A673 (cell line): Measurements from ENCODE around the gene HPN. TPM values are rescaled to one million over a fixed set of nuclear protein-coding genes. Genes with fewer than 3 reads are reported as not detected.

Source experiments
- BruUV-seq: library from RNA; stranded (reverse); fragments of 400-500 nt; replicated peaks from 2 replicates; lab custom pipeline; 2021; lab: Mats Ljungman, UMichigan
- CTCF ChIA-PET: fragments of 300-600 bp; sonication (Branson Sonifier 250); formaldehyde crosslinking; loops from one replicate; lab custom pipeline; 2022; ENCODE audit warnings: antibody characterized with exemption; lab: Charles Lee
- POLR2A ChIA-PET: fragments of 300-600 bp; sonication (Branson Sonifier 250); formaldehyde crosslinking; loops from one replicate; lab custom pipeline; 2022; ENCODE audit warnings: antibody characterized with exemption; ENCODE audit not compliant: low non-redundant PET; lab: Charles Lee
- DNase-seq: peaks from one replicate; pipeline ENCODE4 v3.0.0-alpha.2; 2015; ENCODE audit warnings: low spot score
- H3K27ac ChIP-seq: fragments of 200-600 bp; sonication (generic); 2 replicates; pipeline ENCODE4 v1.5.1; 2016; ENCODE audit warnings: mixed run types, low read depth, mild to moderate bottlenecking, mixed read lengths, antibody characterized with exemption, low read length; ENCODE audit not compliant: poor library complexity, severe bottlenecking
- H3K27me3 ChIP-seq: fragments of 200-600 bp; sonication (generic); replicated peaks from 2 replicates; pipeline ENCODE4 v1.6.1; 2017; ENCODE audit warnings: mixed run types, low read depth, mild to moderate bottlenecking, mixed read lengths, antibody characterized with exemption, low read length; ENCODE audit not compliant: insufficient read depth, poor library complexity
- H3K36me3 ChIP-seq: fragments of 200-600 bp; sonication (generic); 2 replicates; pipeline ENCODE4 v1.6.1; 2016; ENCODE audit warnings: mixed run types, mild to moderate bottlenecking, mixed read lengths, antibody characterized with exemption, low read length; ENCODE audit not compliant: insufficient read depth, poor library complexity, severe bottlenecking
- H3K4me1 ChIP-seq: fragments of 200-600 bp; sonication (generic); 2 replicates; pipeline ENCODE4 v1.6.1; 2017; ENCODE audit warnings: mixed run types, mild to moderate bottlenecking, mixed read lengths, antibody characterized with exemption, low read length; ENCODE audit not compliant: insufficient read depth, poor library complexity, severe bottlenecking
- H3K4me3 ChIP-seq: fragments of 200-600 bp; sonication (generic); 2 replicates; pipeline ENCODE4 v1.5.1; 2016; ENCODE audit warnings: low read depth, mixed run types, mild to moderate bottlenecking, mixed read lengths, low read length; ENCODE audit not compliant: poor library complexity, severe bottlenecking
- H3K9me3 ChIP-seq: fragments of 200-600 bp; sonication (generic); 2 replicates; pipeline ENCODE4 v1.6.1; 2016; ENCODE audit warnings: mixed run types, low read depth, mild to moderate bottlenecking, mixed read lengths, antibody characterized with exemption, low read length; ENCODE audit not compliant: poor library complexity, severe bottlenecking
- EZH2 ChIP-seq: fragments of 200-600 bp; sonication (generic); IDR thresholded peaks from 2 replicates; pipeline ENCODE4 v1.6.1; 2017; ENCODE audit warnings: borderline replicate concordance, low read depth, mild to moderate bottlenecking, mixed read lengths, antibody characterized with exemption, low read length; ENCODE audit not compliant: poor library complexity, severe bottlenecking
- intact Hi-C: fragments of 100-400 bp; cut with micrococcal nuclease; formaldehyde crosslinking; loops from one replicate; pipeline ENCODE4 v1.10.0; 2022; ENCODE audit not compliant: unreplicated experiment
- total RNA-seq: library from RNA; stranded (reverse); gene quantifications from 2 replicates; pipeline ENCODE4 v1.2.3, GENCODE V29; 2021
- TF ChIP-seq, protein P1 (sequence below): fragments of 300-800, 200-600 bp; sonication (generic); conservative IDR thresholded peaks from 2 replicates; pipeline ENCODE4 v1.5.1; 2017; ENCODE audit warnings: low read depth, mild to moderate bottlenecking, antibody characterized with exemption, low read length, moderate library complexity, mixed read lengths

HPN gene
- total RNA-seq, 1 experiment from 2014 or later = not detected

DNA sequence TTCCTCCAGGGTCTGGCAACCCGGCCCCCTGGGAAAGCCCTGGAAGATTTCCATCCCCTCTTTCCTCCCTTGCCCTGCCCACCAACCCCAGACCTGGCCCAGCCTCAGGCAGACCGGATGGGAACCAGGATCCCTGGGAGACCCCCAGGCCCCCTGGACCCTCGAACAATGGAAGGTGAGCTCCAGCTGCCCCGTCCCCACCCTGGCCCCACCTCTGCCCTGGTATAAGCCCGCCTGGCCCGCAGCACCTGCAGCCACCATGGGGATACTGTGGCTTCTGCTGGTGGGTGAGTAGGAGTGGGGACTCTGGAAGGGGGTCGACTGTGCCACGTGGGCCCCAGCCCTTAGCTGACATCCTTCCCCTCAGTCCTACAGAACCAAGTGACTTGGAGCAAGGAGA, 32.4 kb downstream of the HPN start:
- CTCF ChIA-PET = no interaction called here
- POLR2A ChIA-PET = no interaction called here
- no TSS peak for BruUV-seq

DNA sequence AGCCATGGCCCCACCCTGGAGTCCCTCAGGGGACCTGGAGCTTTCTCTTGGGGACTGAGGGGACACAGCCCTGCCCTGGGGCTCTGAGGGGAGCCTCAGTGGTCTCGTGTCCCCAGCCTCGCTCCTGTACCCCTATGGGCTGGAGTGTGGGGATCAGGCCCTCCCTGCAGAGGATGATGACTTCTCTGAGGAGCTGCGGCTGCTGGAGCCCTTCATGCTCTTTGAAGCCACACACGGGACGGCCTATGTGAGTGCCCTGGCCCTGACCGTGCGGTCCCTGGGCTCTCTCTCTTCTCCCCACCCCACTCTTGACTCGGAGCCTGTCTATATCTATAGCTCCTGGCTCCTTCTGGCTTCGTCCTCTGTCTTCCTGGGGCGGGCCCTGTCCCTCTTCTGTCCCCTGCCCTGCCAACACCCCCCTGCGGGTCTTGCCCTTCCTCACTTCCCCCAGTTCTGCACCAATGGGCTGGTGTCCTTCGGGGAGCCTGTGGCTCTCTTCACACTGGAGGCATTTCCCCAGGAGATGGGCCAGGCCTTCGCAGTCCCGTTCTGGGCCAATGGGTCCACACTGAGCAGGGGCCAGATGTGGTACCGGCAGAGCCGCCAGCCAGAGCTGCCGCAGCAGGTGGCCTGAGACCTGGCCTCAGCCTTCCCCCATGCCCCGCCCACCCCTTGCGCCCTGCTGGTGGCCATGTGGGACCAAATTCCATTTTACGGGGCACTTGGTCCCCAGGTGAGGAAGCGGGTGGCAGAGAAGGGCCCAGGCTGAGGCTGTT, 33.1 kb downstream of the HPN start:
- no peaks in the 10 kb centered on the region for H3K36me3 ChIP-seq
- H3K27ac ChIP-seq = no peak overlapping the region
- no TSS peak for BruUV-seq
- peaks cover 4% of the 10 kb centered on the region for H3K9me3 ChIP-seq
- no peaks in the 10 kb centered on the region for H3K27me3 ChIP-seq
- H3K4me3 ChIP-seq = no peak overlapping the region
- intact Hi-C loops = no loop called here
- DNase-seq = no peak
- H3K4me1 ChIP-seq = no peaks in the 10 kb centered on the region
- TF ChIP-seq, protein P1, sequence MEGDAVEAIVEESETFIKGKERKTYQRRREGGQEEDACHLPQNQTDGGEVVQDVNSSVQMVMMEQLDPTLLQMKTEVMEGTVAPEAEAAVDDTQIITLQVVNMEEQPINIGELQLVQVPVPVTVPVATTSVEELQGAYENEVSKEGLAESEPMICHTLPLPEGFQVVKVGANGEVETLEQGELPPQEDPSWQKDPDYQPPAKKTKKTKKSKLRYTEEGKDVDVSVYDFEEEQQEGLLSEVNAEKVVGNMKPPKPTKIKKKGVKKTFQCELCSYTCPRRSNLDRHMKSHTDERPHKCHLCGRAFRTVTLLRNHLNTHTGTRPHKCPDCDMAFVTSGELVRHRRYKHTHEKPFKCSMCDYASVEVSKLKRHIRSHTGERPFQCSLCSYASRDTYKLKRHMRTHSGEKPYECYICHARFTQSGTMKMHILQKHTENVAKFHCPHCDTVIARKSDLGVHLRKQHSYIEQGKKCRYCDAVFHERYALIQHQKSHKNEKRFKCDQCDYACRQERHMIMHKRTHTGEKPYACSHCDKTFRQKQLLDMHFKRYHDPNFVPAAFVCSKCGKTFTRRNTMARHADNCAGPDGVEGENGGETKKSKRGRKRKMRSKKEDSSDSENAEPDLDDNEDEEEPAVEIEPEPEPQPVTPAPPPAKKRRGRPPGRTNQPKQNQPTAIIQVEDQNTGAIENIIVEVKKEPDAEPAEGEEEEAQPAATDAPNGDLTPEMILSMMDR = no peak
- no peak for TF ChIP-seq EZH2
- ChIA-PET CTCF (no interaction called here), POLR2A (no interaction called here)

More for the DNA sequence above, 32.4 kb downstream of the HPN start:
- Histone ChIP-seq H3K27ac (no peak overlapping the region), H3K27me3 (no peaks in the 10 kb centered on the region), H3K36me3 (no peaks in the 10 kb centered on the region), H3K9me3 (peaks cover 4% of the 10 kb centered on the region), H3K4me3 (no peak overlapping the region), H3K4me1 (no peaks in the 10 kb centered on the region)
- TF ChIP-seq, protein P1 = no peak
- TF ChIP-seq EZH2 = no peak
- DNase-seq = no peak
- intact Hi-C loops = no loop called here

DNA sequence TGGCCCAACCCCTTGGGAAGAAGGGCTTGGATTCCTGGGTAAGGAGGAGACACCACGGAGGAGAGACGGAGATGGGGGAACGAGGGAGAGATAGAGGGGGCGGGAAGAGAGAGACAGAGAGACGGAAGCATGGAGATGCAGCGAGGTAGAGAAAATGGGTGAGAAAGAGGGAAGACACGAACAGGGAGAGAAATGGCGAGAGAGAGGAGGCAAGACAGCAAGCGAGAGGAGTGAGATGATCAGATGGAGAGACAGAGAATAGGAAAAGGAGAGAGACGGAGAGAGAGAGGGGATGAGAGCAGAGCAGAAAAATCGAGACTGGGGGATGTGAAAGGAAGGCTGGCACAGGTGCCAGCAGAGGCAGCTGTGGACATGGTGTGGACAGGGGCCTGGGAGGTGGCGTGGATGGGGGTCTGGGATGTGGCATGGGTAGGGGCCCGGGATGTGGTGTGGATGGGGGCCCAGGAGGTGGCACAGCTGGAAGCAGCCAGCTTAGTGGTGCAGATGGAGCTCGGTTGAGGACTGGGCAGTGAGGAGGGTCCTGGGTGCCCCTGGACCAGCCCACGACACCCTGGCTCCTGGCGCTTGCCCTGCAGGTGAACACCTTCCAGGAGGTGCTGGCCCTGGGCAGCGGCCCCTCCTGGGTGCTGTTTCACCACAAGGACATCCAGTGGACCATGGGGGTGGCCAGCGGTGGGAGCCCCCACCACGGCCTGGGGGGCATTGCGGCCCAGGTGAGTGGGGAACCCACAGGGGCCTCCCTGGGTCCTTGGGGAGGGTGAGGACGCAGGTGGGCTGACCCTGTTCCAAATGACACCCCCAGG, 33.9 kb downstream of the HPN start:
- no TSS peak for BruUV-seq
- H3K9me3 ChIP-seq = peaks cover 3% of the 10 kb centered on the region
- CTCF ChIA-PET = no interaction called here
- intact Hi-C loops = no loop called here
- no peaks in the 10 kb centered on the region for H3K4me1 ChIP-seq
- H3K27ac ChIP-seq = no peak overlapping the region
- POLR2A ChIA-PET = no interaction called here
- TF ChIP-seq, protein P1 = no peak
- no peak for TF ChIP-seq EZH2
- H3K4me3 ChIP-seq = no peak overlapping the region
- DNase-seq = no peak
- H3K27me3 ChIP-seq = no peaks in the 10 kb centered on the region
- no peaks in the 10 kb centered on the region for H3K36me3 ChIP-seq
